Subcutaneous abdominal adipose tissue (tissue), 5 donors: ENCODE measurements around the gene OSBPL9.

Experiments used
- H3K27ac ChIP-seq: one replicate; pipeline ENCODE4 v1.7.0; 2013; ENCODE audit warnings: low read depth, mild to moderate bottlenecking, inconsistent platforms, low read length, moderate library complexity
- H3K27me3 ChIP-seq, 5 donors: one replicate each; pipeline ENCODE4 v1.7.0; 2013; ENCODE audit warnings: low read length in 5 of 5, inconsistent platforms in 1 of 5; ENCODE audit not compliant: control insufficient read depth in 5 of 5, insufficient read depth in 4 of 5
- H3K36me3 ChIP-seq, 5 donors: one replicate each; pipeline ENCODE4 v1.7.0; 2013; ENCODE audit warnings: low read length in 5 of 5; ENCODE audit not compliant: control insufficient read depth in 5 of 5, insufficient read depth in 5 of 5
- H3K4me1 ChIP-seq, 5 donors: one replicate each; pipeline ENCODE4 v1.7.0; 2013; ENCODE audit warnings: low read length in 5 of 5, mild to moderate bottlenecking in 3 of 5, moderate library complexity in 1 of 5; ENCODE audit not compliant: control insufficient read depth in 5 of 5, insufficient read depth in 5 of 5
- H3K4me3 ChIP-seq, 5 donors: one replicate each; pipeline ENCODE4 v1.7.0; 2013; ENCODE audit warnings: low read length in 5 of 5, low read depth in 1 of 5
- H3K9ac ChIP-seq, 5 donors: one replicate each; pipeline ENCODE4 v1.7.0; 2013; ENCODE audit warnings: low read length in 5 of 5, mild to moderate bottlenecking in 4 of 5, moderate library complexity in 3 of 5
- H3K9me3 ChIP-seq, 5 donors: one replicate each; pipeline ENCODE4 v1.7.0; 2013; ENCODE audit warnings: low read length in 5 of 5; ENCODE audit not compliant: control insufficient read depth in 5 of 5
- donor health status: healthy.
- donor health status: healthy.
- donor health status: healthy.
- donor health status: healthy.
- donor health status: healthy.

OSBPL9 gene

DNA sequence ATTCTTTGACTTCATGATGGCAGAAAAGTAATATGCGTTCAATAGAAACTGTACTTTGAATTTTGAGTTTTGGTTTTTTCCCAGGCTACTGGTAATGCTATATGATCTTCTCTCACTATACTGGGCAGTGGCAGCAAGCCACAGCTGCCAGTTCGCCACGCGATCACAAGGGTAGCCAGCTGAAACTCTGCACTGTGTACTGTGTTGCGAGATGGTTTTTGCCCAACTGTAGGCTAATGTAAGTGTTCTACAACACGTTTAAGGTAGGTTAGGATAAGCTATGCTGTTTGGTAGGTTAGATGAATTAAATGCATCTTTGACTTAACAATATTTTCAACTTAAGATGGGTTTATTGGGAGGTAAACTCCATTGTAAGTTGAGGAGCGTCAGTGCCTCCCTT, 138.5 kb downstream of the OSBPL9 start:
- Histone ChIP-seq H3K9me3 (peaks cover 0 to 3% (median 0%) of the 10 kb centered on the region in 5 donors), H3K9ac (no peak overlapping the region), H3K27ac (no peak overlapping the region), H3K36me3 (peaks cover 8 to 25% (median 17%) of the 10 kb centered on the region in 5 donors), H3K4me1 (no peaks in the 10 kb centered on the region), H3K27me3 (no peaks in the 10 kb centered on the region), H3K4me3 (no peak overlapping the region)

DNA sequence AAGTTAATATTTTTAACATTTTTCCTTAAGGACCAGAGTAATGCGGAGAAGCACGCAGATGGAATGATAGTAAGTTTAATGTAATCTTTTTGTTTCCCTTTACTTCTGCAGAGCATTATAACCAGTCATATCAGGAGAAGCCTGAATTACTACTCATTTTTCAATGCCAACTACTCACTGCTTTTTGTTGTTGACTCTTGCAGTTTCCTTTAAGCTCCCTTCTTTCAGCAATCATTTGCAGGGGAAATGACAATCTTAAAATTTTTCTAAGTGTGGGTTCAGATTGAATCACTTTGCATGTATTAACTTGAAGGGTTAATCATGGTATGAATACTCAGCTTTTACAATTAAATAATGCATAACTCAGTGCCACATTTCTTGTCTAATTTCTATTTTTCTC, 139.4 kb downstream of the OSBPL9 start:
- no peak overlapping the region for H3K9ac ChIP-seq
- no peak overlapping the region for H3K27ac ChIP-seq
- no peaks in the 10 kb centered on the region for H3K27me3 ChIP-seq
- no peaks in the 10 kb centered on the region for H3K4me1 ChIP-seq
- H3K9me3 ChIP-seq, result peaks cover 0 to 3% (median 0%) of the 10 kb centered on the region in 5 donors
- H3K4me3 ChIP-seq, result no peak overlapping the region
- peaks cover 8 to 26% (median 17%) of the 10 kb centered on the region in 5 donors for H3K36me3 ChIP-seq

DNA sequence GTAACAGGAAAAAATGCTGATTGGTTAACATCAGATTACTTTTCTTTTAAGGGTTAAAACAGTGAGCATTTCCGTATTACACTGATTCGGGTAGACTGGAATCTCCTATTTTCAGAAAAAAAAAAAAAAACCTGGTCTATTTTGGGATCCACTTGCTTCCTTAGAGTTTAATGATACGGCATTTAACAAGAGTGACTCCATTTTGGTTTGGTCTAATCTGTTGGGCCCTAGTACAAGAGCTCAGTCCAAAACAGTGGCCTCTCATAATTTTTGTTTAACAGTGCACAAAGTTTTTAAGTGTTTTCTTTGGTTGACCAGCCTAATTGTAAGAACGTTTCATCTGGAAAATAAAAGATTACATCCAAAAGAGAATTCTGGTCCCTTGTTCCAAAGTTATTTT, 141.4 kb downstream of the OSBPL9 start:
- no peak overlapping the region for H3K27ac ChIP-seq
- no peaks in the 10 kb centered on the region for H3K9me3 ChIP-seq
- H3K4me1 ChIP-seq, result no peaks in the 10 kb centered on the region
- no peak overlapping the region for H3K4me3 ChIP-seq
- H3K9ac ChIP-seq, result no peak overlapping the region
- H3K27me3 ChIP-seq, result no peaks in the 10 kb centered on the region
- peaks cover 2 to 25% (median 12%) of the 10 kb centered on the region in 5 donors for H3K36me3 ChIP-seq

DNA sequence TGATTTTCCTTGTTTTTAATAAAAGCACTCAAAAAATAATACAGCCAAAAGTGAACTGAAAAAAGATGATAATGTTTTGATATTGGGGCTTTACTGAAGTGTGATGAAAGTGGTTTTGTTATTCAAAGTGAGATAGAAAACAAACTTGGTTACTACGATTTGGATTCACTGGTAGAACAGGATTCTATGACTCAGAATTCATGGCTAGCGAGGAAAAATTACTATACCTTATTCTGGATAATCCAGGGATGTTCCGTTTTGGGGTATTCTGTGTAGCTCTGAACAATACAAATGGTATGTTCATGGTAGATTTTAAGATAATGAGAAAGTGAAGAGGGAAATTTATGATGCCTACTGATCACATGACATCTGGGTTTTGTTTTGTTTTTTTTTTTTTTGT, 144.0 kb downstream of the OSBPL9 start:
- no peaks in the 10 kb centered on the region for H3K9me3 ChIP-seq
- peaks cover 2 to 23% (median 13%) of the 10 kb centered on the region in 5 donors for H3K36me3 ChIP-seq
- H3K27me3 ChIP-seq, result no peaks in the 10 kb centered on the region
- no peak overlapping the region for H3K9ac ChIP-seq
- no peak overlapping the region for H3K27ac ChIP-seq
- H3K4me1 ChIP-seq, result no peaks in the 10 kb centered on the region
- no peak overlapping the region for H3K4me3 ChIP-seq

DNA sequence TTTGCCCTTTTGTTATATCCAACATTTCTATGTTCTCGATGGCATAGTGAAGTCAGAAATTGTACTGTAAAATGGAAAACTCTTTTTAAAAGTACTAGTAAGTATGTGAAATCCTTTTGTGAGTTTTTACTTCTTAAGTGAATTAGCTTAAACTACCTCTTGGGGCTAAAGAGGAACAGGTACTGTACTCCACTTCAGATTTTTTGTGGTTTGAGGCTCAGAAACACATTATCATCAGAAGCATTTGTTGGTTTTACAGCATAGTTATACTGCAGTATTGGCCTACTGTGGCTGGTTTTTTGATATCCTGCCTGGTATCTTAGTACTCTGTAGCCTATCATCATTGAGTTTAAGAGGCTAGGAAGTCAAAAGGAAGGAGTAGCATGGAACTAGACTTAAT, 144.5 kb downstream of the OSBPL9 start:
- H3K9me3 ChIP-seq, result no peaks in the 10 kb centered on the region
- H3K36me3 ChIP-seq, result peaks cover 4 to 27% (median 17%) of the 10 kb centered on the region in 5 donors
- H3K27ac ChIP-seq, result no peak overlapping the region
- H3K4me1 ChIP-seq, result no peaks in the 10 kb centered on the region
- H3K9ac ChIP-seq, result no peak overlapping the region
- H3K27me3 ChIP-seq, result no peaks in the 10 kb centered on the region
- H3K4me3 ChIP-seq, result no peak overlapping the region

DNA sequence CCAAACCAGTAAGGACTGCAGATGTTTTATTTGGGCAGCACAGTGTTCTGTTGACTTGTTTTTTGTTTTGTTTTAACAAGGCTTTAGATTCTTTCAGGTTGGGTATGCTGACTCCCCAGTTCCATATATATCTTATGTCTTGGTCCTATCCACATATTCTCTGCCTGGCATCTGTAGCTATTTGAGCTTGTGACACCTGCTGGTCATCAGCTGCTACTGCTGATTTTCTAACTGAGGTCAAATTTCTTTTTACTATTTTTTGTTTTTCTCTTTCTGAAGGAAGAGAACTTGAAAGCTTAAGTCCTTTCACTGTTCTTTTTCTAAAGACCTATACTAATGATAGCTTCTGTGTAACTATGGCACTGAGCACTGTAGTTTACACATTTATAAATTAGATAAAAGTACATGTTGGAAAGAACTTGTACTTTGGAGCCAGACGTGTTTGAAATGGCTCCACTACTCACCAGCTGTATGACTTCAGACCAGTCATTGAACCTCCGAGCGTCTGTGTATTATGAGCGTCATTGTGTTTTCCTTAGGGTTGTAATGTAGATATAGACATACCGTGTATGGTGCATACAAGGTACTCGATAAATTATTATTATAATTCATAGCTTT, 152.2 kb downstream of the OSBPL9 start:
- H3K27ac ChIP-seq, result no peak overlapping the region
- no peaks in the 10 kb centered on the region for H3K27me3 ChIP-seq
- H3K36me3 ChIP-seq, result peaks cover 26 to 44% (median 37%) of the 10 kb centered on the region in 5 donors
- H3K9ac ChIP-seq, result no peak overlapping the region
- H3K4me1 ChIP-seq, result peaks cover 0 to 5% (median 0%) of the 10 kb centered on the region in 5 donors
- H3K4me3 ChIP-seq, result no peak overlapping the region
- no peaks in the 10 kb centered on the region for H3K9me3 ChIP-seq

DNA sequence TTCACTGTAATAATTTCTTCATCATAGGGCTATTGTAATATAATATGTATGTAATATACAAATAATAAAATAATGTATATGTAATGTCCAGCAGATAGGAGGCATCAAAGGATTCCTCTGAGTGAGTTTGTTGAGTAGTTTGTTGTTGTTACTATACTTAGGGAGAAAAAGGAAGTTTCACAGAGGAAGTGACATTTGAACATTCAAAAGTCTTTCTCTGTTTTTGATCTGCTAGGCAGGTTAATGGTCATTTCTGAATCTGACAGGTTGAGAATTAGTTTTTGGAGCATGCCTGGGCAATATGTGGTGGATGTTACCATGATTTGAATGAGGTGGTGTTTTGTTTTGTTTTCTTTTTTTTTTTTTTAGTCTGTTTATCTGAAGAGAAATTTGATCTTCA, 159.5 kb downstream of the OSBPL9 start:
- Histone ChIP-seq H3K27me3 (no peaks in the 10 kb centered on the region), H3K27ac (no peak overlapping the region), H3K36me3 (peaks cover 25 to 46% (median 33%) of the 10 kb centered on the region in 5 donors), H3K9me3 (no peaks in the 10 kb centered on the region), H3K4me1 (peaks cover 0 to 3% (median 0%) of the 10 kb centered on the region in 5 donors), H3K4me3 (no peak overlapping the region), H3K9ac (no peak overlapping the region)

DNA sequence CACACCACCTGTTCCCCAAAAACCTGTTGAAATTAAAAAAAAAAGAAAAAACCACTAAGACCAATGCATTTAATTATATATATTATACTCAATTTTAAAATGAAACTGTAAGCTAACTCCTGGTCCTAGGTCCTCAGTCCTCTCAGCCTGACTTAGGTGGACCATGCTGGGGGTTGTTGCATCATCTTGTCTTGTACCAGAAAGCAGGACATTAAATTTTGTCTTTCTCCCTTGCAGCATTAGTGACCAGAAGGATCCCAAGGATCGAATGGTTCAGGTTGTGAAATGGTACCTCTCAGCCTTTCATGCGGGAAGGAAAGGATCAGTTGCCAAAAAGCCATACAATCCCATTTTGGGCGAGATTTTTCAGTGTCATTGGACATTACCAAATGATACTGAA, 164.0 kb downstream of the OSBPL9 start:
- H3K9ac ChIP-seq, result no peak overlapping the region
- H3K27ac ChIP-seq, result no peak overlapping the region
- no peaks in the 10 kb centered on the region for H3K4me1 ChIP-seq
- H3K4me3 ChIP-seq, result no peak overlapping the region
- H3K36me3 ChIP-seq, result peaks cover 41 to 54% (median 47%) of the 10 kb centered on the region in 5 donors
- no peaks in the 10 kb centered on the region for H3K27me3 ChIP-seq
- H3K9me3 ChIP-seq, result no peaks in the 10 kb centered on the region

DNA sequence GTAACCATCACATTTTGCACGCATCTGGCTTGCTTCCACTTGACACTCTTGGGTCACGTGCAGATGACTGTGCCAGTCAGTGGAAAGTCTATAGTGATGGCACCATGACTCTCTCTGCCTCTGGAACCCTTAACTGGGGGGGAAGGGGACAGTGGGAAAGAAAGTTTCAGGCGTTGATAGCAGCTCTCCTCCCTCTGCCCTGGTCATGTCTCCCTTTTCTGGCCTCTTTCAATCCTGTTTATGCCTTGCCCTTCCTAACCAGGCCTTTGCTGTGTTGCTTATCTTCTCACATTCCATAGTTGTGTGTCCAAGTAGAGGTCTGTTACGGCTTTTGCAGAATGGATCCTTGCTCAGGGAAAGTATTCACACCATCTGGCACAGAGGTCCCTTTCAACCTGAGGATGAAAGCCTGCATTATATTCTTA, 168.1 kb downstream of the OSBPL9 start:
- Histone ChIP-seq H3K27me3 (no peaks in the 10 kb centered on the region), H3K9ac (no peak overlapping the region), H3K9me3 (no peaks in the 10 kb centered on the region), H3K4me1 (no peaks in the 10 kb centered on the region), H3K27ac (no peak overlapping the region), H3K36me3 (peaks cover 75 to 93% (median 79%) of the 10 kb centered on the region in 5 donors), H3K4me3 (no peak overlapping the region)

DNA sequence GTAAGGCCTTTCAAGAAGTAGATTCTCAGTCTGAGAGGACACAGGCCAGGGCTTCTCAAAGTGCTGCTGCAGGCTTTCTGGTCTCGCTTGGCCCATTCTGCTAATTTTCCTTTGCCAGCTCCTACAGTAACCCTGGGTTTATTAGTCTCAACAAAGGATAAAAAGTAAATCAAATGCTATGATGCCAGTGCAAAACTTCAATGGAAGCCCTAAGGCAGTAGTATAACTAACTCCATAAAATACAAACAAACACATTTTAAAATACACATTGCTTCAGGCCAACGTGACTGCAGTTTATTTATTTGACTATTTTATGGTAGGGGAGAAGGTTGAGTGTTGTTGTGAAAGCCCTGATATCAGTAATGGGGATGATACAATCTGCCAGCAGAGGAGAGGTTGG, 172.0 kb downstream of the OSBPL9 start:
- no peak overlapping the region for H3K27ac ChIP-seq
- peaks cover 70 to 100% (median 98%) of the 10 kb centered on the region in 5 donors for H3K36me3 ChIP-seq

More for the DNA sequence above, 172.0 kb downstream of the OSBPL9 start:
- Histone ChIP-seq H3K9ac (no peak overlapping the region), H3K4me1 (peaks cover 0 to 3% (median 0%) of the 10 kb centered on the region in 5 donors), H3K27me3 (no peaks in the 10 kb centered on the region), H3K4me3 (no peak overlapping the region), H3K9me3 (no peaks in the 10 kb centered on the region)
